K562 (cell line): ENCODE results near the gene LAGE3. TPM values are rescaled to one million over a fixed set of nuclear protein-coding genes. Genes with fewer than 3 reads are reported as not detected.

Source experiments
- ATAC-seq: fragments of 200-7000 bp; cut with Tn5 transposase; 3 replicates; pipeline ENCODE4 v1.9.1; 2020; ENCODE audit warnings: moderate library complexity
- BruUV-seq: library from RNA; stranded (reverse); fragments of 400-500 nt; replicated peaks from 2 replicates; lab custom pipeline; 2021; lab: Mats Ljungman, UMichigan
- CTCF ChIA-PET: fragments of 300-600 bp; formaldehyde crosslinking; extraction: SDS; loops from one replicate; lab custom pipeline; 2021; ENCODE audit warnings: low intra/inter-chr PET ratio; lab: Yijun Ruan, JAX
- POLR2A ChIA-PET: fragments of 300-600, 350-650 bp; sonication (Branson Sonifier 250); formaldehyde crosslinking; extraction: SDS; loops from one replicate; lab custom pipeline; 2021; ENCODE audit warnings: antibody characterized with exemption, inconsistent platforms; lab: Yijun Ruan, JAX
- DNase-seq, 4 experiments: peaks; one replicate each; pipeline versions ENCODE4 v3.0.0 to v3.0.0-alpha.2; 2011 to 2018; ENCODE audit warnings: low spot score in 3 of 4, mixed read lengths in 3 of 4; ENCODE audit errors: extremely low read depth in 1 of 4
- FAIRE-seq: peaks from 2 replicates; lab custom pipeline; 2011; peaks lifted over from hg19 to GRCh38; lab: Jason Lieb, UNC
- H2AFZ ChIP-seq: 2 replicates; pipeline ENCODE4 v1.6.0; 2011; ENCODE audit warnings: low read depth, low read length, control low read depth, inconsistent platforms
- H3K27ac ChIP-seq: fragments of 200-600 bp; 3 replicates; pipeline ENCODE4 v1.8.0; 2011; ENCODE audit warnings: low read depth, mild to moderate bottlenecking, control low read depth, inconsistent platforms, low read length, moderate library complexity, mixed read lengths; ENCODE audit errors: extremely low read depth
- H3K27me3 ChIP-seq, 2 experiments: fragments of 300-600 bp in 1 of 2; 2 replicates in 1 of 2; 3 replicates in 1 of 2; pipeline versions ENCODE4 v1.6.0 to v1.8.0; 2011; ENCODE audit warnings: inconsistent platforms in 2 of 2, low read length in 2 of 2, mild to moderate bottlenecking in 1 of 2, mixed read lengths in 1 of 2, moderate library complexity in 1 of 2; ENCODE audit not compliant: control insufficient read depth in 2 of 2, insufficient read depth in 2 of 2
- H3K36me3 ChIP-seq: fragments of 300-600 bp; 3 replicates; pipeline ENCODE4 v1.8.0; 2011; ENCODE audit warnings: mild to moderate bottlenecking, low read length, inconsistent platforms; ENCODE audit not compliant: control insufficient read depth, insufficient read depth
- H3K4me1 ChIP-seq, 2 experiments: fragments of 200-600 bp in 1 of 2; replicated peaks in 1 of 2; 2 replicates in 1 of 2; 3 replicates in 1 of 2; pipeline versions ENCODE4 v1.5.1 to v1.8.0; 2011; ENCODE audit warnings: inconsistent platforms in 2 of 2, low read length in 2 of 2, mild to moderate bottlenecking in 1 of 2, mixed read lengths in 1 of 2, moderate library complexity in 1 of 2; ENCODE audit not compliant: control insufficient read depth in 2 of 2, insufficient read depth in 2 of 2
- H3K4me2 ChIP-seq: 2 replicates; pipeline ENCODE4 v1.6.1; 2011; ENCODE audit warnings: low read length, control low read depth, inconsistent platforms, mixed read lengths; ENCODE audit not compliant: insufficient read depth
- H3K4me3 ChIP-seq: fragments of 200-600 bp; sonication (generic), shearing (Covaris generic); 2 replicates; pipeline ENCODE4 v1.5.1; 2016; ENCODE audit warnings: control low read depth, inconsistent platforms
- H3K79me2 ChIP-seq: fragments of 200-600 bp; 3 replicates; pipeline ENCODE4 v1.8.0; 2011; ENCODE audit warnings: low read length, inconsistent platforms; ENCODE audit not compliant: control insufficient read depth, insufficient read depth
- H3K9ac ChIP-seq, 2 experiments: 2 replicates each; pipeline versions ENCODE4 v1.6.0 to v1.6.1; 2011; ENCODE audit warnings: low read depth in 2 of 2, low read length in 2 of 2, control low read depth in 1 of 2, inconsistent platforms in 1 of 2, mild to moderate bottlenecking in 1 of 2, mixed read lengths in 1 of 2; ENCODE audit not compliant: insufficient read depth in 1 of 2
- H3K9me1 ChIP-seq: one replicate; pipeline ENCODE4 v1.6.0; 2011; ENCODE audit warnings: inconsistent platforms, mild to moderate bottlenecking, low read length, moderate library complexity; ENCODE audit not compliant: control insufficient read depth, insufficient read depth
- H3K9me3 ChIP-seq: replicated peaks from 2 replicates; pipeline ENCODE4 v1.5.1; 2011; ENCODE audit warnings: low read depth, low read length, inconsistent platforms; ENCODE audit not compliant: control insufficient read depth, insufficient read depth
- H4K20me1 ChIP-seq: replicated peaks from 2 replicates; pipeline ENCODE4 v1.6.1; 2011; ENCODE audit warnings: low read length, inconsistent platforms, mixed read lengths; ENCODE audit not compliant: control insufficient read depth, insufficient read depth
- CREB3L1 ChIP-seq: fragments of 450-650 bp; IDR thresholded peaks from 2 replicates; pipeline ENCODE4 v1.6.1; 2014; ENCODE audit warnings: low read depth, mild to moderate bottlenecking, moderate library complexity, borderline replicate concordance
- DEAF1 ChIP-seq: fragments of 450-650 bp; formaldehyde crosslinking; IDR thresholded peaks from 2 replicates; pipeline ENCODE4 v1.4.0; 2020; ENCODE audit warnings: mild to moderate bottlenecking, moderate library complexity
- FOXJ3 ChIP-seq: sonication (generic); formaldehyde crosslinking; IDR thresholded peaks from 2 replicates; pipeline ENCODE4 v1.4.0; 2020; ENCODE audit warnings: mild to moderate bottlenecking, missing genetic modification reagents
- HCFC1 ChIP-seq: IDR thresholded peaks from 2 replicates; pipeline ENCODE4 v1.6.1; 2012; ENCODE audit warnings: low read depth, low read length, improper control_type of control experiment
- HSF4 ChIP-seq: fragments of 250-450 bp; sonication (Bioruptor Pico); IDR thresholded peaks from 2 replicates; pipeline ENCODE4 v2.1.2; 2022; ENCODE audit warnings: mild to moderate bottlenecking, moderate library complexity, borderline replicate concordance
- LCOR ChIP-seq: sonication (generic); formaldehyde crosslinking; IDR thresholded peaks from 2 replicates; pipeline ENCODE4 v1.8.0; 2022; ENCODE audit warnings: mild to moderate bottlenecking, missing genetic modification reagents
- LEF1 ChIP-seq: fragments of 450-650 bp; IDR thresholded peaks from 2 replicates; pipeline ENCODE4 v1.6.1; 2016; ENCODE audit warnings: mild to moderate bottlenecking
- MXD1 ChIP-seq: fragments of 250-450 bp; sonication (Bioruptor Pico); IDR thresholded peaks from 2 replicates; pipeline ENCODE4 v1.8.0; 2021; ENCODE audit warnings: borderline replicate concordance, mild to moderate bottlenecking, moderate library complexity; ENCODE audit not compliant: poor library complexity, severe bottlenecking
- NFIC ChIP-seq: fragments of 450-650 bp; IDR thresholded peaks from 2 replicates; pipeline ENCODE4 v1.6.1; 2017; ENCODE audit warnings: mild to moderate bottlenecking, inconsistent platforms
- NR1H2 ChIP-seq: sonication (generic); formaldehyde crosslinking; IDR thresholded peaks from 2 replicates; pipeline ENCODE4 v1.4.0; 2020; ENCODE audit warnings: mild to moderate bottlenecking, missing genetic modification reagents
- NR2C1 ChIP-seq, 2 experiments: fragments of 450-650 bp; IDR thresholded peaks; 2 replicates each; pipeline ENCODE4 v1.6.1; 2017; ENCODE audit warnings: mild to moderate bottlenecking in 2 of 2, antibody characterized with exemption in 1 of 2, inconsistent platforms in 1 of 2, missing compliant biosample characterization in 1 of 2, missing genetic modification characterization in 1 of 2
- PRDM10 ChIP-seq: fragments of 450-650 bp; IDR thresholded peaks from 2 replicates; pipeline ENCODE4 v1.6.1; 2018; ENCODE audit not compliant: partially characterized antibody
- SIN3A ChIP-seq, 2 experiments: fragments of 150-350 bp in 1 of 2; IDR thresholded peaks; 2 replicates each; pipeline ENCODE4 v1.6.1; 2011 to 2016; ENCODE audit warnings: borderline replicate concordance in 2 of 2, low read depth in 2 of 2, low read length in 2 of 2, mild to moderate bottlenecking in 2 of 2, moderate library complexity in 2 of 2; ENCODE audit not compliant: control insufficient read depth in 1 of 2
- ZFPM2 ChIP-seq: fragments of 250-450 bp; sonication (Bioruptor Pico); IDR thresholded peaks from 2 replicates; pipeline ENCODE4 v1.5.1; 2022; ENCODE audit warnings: mild to moderate bottlenecking
- ZNF778 ChIP-seq: fragments of 450-650 bp; formaldehyde crosslinking; IDR thresholded peaks from 2 replicates; pipeline ENCODE4 v1.4.0; 2020; ENCODE audit warnings: mild to moderate bottlenecking, moderate library complexity
- WGBS: fragments of 100-300 bp; shearing (Covaris generic); methylation state at CpG from one replicate; pipeline ENCODE4 v1.1.6; 2016; ENCODE audit warnings: low coverage, mixed read lengths; ENCODE audit not compliant: insufficient coverage; ENCODE audit errors: missing lambda C conversion rate; 5-methylcytosine and 5-hydroxymethylcytosine counted together
- in situ Hi-C: fragments of 300-500 bp; cut with MboI; formaldehyde crosslinking; loops from 4 replicates; pipeline ENCODE4 v1.15.0; 2018; ENCODE audit warnings: inconsistent platforms, mixed read lengths
- intact Hi-C: fragments of 100-400 bp; cut with micrococcal nuclease; formaldehyde crosslinking; loops from 2 replicates; pipeline ENCODE4 v1.14.2; 2022
- polyA plus RNA-seq, 8 experiments: library from polyadenylated mRNA; depleted of rRNA in 4 of 8; stranded (reverse) in 5 of 8; unstranded in 3 of 8; fragments of >200 nt; fragmentation: Nextera tagmentation in 2 of 8; fragmentation: Illumina TruSeq in 1 of 8; extraction: Ambion mirVana in 2 of 8; extraction: Trizol in 1 of 8; gene quantifications; 2 replicates each; pipeline versions ENCODE4 v1.2.1 to v1.2.3, GENCODE V29; 2011 to 2014; ENCODE audit warnings: inconsistent platforms in 1 of 8, missing spikeins in 1 of 8
- total RNA-seq, 7 experiments: library from RNA; depleted of rRNA in 6 of 7; stranded (reverse); fragments of >200 nt in 6 of 7; fragmentation: Illumina TruSeq in 2 of 7; extraction: Trizol in 2 of 7; gene quantifications; 2 replicates each; pipeline versions ENCODE4 v1.2.1 to v1.2.3, GENCODE V29; 2011 to 2021; ENCODE audit warnings: low replicate concordance in 1 of 7

The LAGE3 gene
- total and polyA plus RNA-seq, 9 of the 15 experiments (the other 6 are each of a cell fraction or from before 2014, with no cell fraction given): 28.2 to 125 (median 35.8) TPM

GRCh38 chrX:154490021-154490413 lies 10.9 kb upstream of the LAGE3 start:
- intact Hi-C loops (loop anchor here (5.0 to 10.0 kb wide), 2 partner anchors 37 to 115 kb away; partner anchors contain the start of genes EMD and FLNA), in situ Hi-C loops (no loop called here)
- no TSS peak for BruUV-seq
- Histone ChIP-seq H2AFZ (no peak overlapping the region), H3K9ac (peak overlapping the region; percentile 85 to 96), H3K36me3 (peaks cover 31% of the 10 kb centered on the region), H3K4me2 (peak overlapping the region; percentile 93), H3K27ac (peak overlapping the region; percentile 87), H3K9me3 (no peaks in the 10 kb centered on the region), H3K4me3 (peak overlapping the region; percentile 72), H3K27me3 (no peaks in the 10 kb centered on the region), H3K79me2 (peaks cover 52% of the 10 kb centered on the region), H4K20me1 (peaks cover 7% of the 10 kb centered on the region; the same call in 1 of the 2 replicates), H3K9me1 (no peaks in the 10 kb centered on the region), H3K4me1 (peaks cover 37 to 77% of the 10 kb centered on the region in 2 experiments; a peak in 4 of 5 replicates)
- CTCF ChIA-PET: no interaction called here
- peak in 2 of 4 experiments; percentile 28 to 52 for DNase-seq
- POLR2A ChIA-PET: interaction anchor here (0.6 to 2.7 kb wide), 12 partner anchors 9 to 119 kb away, joined by 3 to 8 read pairs (median 4); no protein-coding TSS in a partner anchor
- no peak for FAIRE-seq
- ATAC-seq: peak; percentile 6
- 0% methylated on average over 1 of the region's 19 CpGs for WGBS
- no peak for TF ChIP-seq LEF1
- TF ChIP-seq NR2C1 (IDR thresholded peaks at IDR 0.05): no peak
- TF ChIP-seq NR2C1 (tag; IDR thresholded peaks at IDR 0.05): no peak
- peak; percentile 17 for TF ChIP-seq PRDM10
- TF ChIP-seq ZNF778 (CRISPR knock-in tag): no peak
- TF ChIP-seq DEAF1: no peak
- TF ChIP-seq MXD1 (CRISPR knock-in tag): no peak
- TF ChIP-seq ZFPM2: no peak
- no peak for TF ChIP-seq CREB3L1
- TF ChIP-seq HSF4: no peak
- no peak for TF ChIP-seq NR1H2 (CRISPR knock-in tag)
- TF ChIP-seq SIN3A (IDR thresholded peaks at IDR 0.05; ENCODE audit: borderline replicate concordance in 2 of 2, control insufficient read depth in 1 of 2, low read depth in 2 of 2, low read length in 2 of 2): 0 out of 4 replicates have a peak, but pooled peaks of 1 of the 2 experiments have one; percentile 19
- TF ChIP-seq NFIC: peak; percentile 46
- no peak for TF ChIP-seq FOXJ3
- TF ChIP-seq HCFC1: no peak
- no peak for TF ChIP-seq LCOR (CRISPR knock-in tag)
